Immature natural killer cell (primary cell): Measurements from ENCODE around the gene COL4A2. TPM values are rescaled to one million over a fixed set of nuclear protein-coding genes. Genes with fewer than 3 reads are reported as not detected.
"Not testable (repeated sequence)": the region's sequence is repeated elsewhere in the genome, so short reads cannot be mapped to it uniquely, and the experiment has no call there.

Source experiments
- DNase-seq, 3 donors: peaks; one replicate each; pipeline ENCODE4 v3.0.0; 2022; ENCODE audit warnings: mixed read lengths in 1 of 3
- H3K27ac Mint-ChIP-seq, 6 donors: one replicate each; pipeline ENCODE4 v1.8.0; 2020; ENCODE audit warnings: mixed read lengths in 6 of 6, mild to moderate bottlenecking in 5 of 6, inconsistent platforms in 4 of 6, moderate library complexity in 3 of 6
- H3K27me3 Mint-ChIP-seq, 3 donors: one replicate each; pipeline ENCODE4 v1.8.0; 2020 to 2021; ENCODE audit warnings: low read depth in 3 of 3, mild to moderate bottlenecking in 3 of 3, mixed read lengths in 3 of 3, moderate library complexity in 3 of 3, inconsistent platforms in 1 of 3
- H3K36me3 Mint-ChIP-seq, 3 donors: one replicate each; pipeline ENCODE4 v1.8.0; 2020; ENCODE audit warnings: mixed read lengths in 3 of 3, inconsistent platforms in 2 of 3, mild to moderate bottlenecking in 2 of 3
- H3K4me1 Mint-ChIP-seq, 2 donors: one replicate each; pipeline ENCODE4 v1.8.0; 2020; ENCODE audit warnings: inconsistent platforms in 2 of 2, mild to moderate bottlenecking in 2 of 2, mixed read lengths in 2 of 2, moderate library complexity in 1 of 2
- H3K4me3 Mint-ChIP-seq, 5 donors: one replicate each; pipeline ENCODE4 v1.8.0; 2020; ENCODE audit warnings: mild to moderate bottlenecking in 5 of 5, mixed read lengths in 5 of 5, inconsistent platforms in 3 of 5, moderate library complexity in 3 of 5
- H3K9me3 Mint-ChIP-seq, 6 donors: one replicate each; pipeline ENCODE4 v1.8.0; 2020; ENCODE audit warnings: mild to moderate bottlenecking in 6 of 6, mixed read lengths in 6 of 6, inconsistent platforms in 4 of 6, moderate library complexity in 3 of 6
- polyA plus RNA-seq, 3 donors: library from polyadenylated mRNA; unstranded; fragments of 300-500 nt; fragmentation: Illumina TruSeq; gene quantifications; one replicate each; pipeline ENCODE4 v1.2.3, GENCODE V29; 2021

The COL4A2 gene
- polyA plus RNA-seq, 3 donors from 2014 or later: not detected

- no peak overlapping the region for H3K27ac Mint-ChIP-seq
- peaks cover 14 to 28% of the 10 kb centered on the region in 2 donors for H3K4me1 Mint-ChIP-seq
- H3K9me3 Mint-ChIP-seq: no peaks in the 10 kb centered on the region
- peaks cover 2 to 7% (median 4%) of the 10 kb centered on the region in 3 donors for H3K27me3 Mint-ChIP-seq
- no peak for DNase-seq
- H3K4me3 Mint-ChIP-seq: no peak overlapping the region
- no peaks in the 10 kb centered on the region for H3K36me3 Mint-ChIP-seq
Observed at GRCh38 chr13:110522721-110523120, 215.6 kb downstream of the COL4A2 start.

DNA sequence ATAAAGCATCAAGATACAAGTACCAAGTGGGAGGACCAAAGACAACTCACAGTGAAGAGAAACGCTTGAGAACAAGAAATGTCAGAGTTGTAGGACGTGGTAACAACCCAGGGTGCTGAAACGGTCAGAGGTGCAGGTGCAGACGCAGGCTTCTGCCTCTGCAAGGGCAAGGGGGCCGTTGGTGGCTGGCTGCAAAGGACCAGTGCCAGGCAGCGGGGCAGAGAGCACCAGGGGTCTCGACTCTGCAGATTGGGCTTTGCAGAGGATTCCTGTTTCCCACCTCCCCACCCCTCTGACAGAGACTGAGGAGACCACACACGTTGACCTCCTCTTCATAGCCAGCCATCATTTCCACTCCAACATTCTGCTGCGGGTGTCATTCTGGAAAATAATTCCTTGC is 216.1 kb downstream of the COL4A2 start:
- Mint-ChIP-seq H3K27ac (no peak overlapping the region), H3K4me1 (peaks cover 14 to 28% of the 10 kb centered on the region in 2 donors), H3K9me3 (no peaks in the 10 kb centered on the region), H3K27me3 (peaks cover 2 to 7% (median 4%) of the 10 kb centered on the region in 3 donors), H3K36me3 (no peaks in the 10 kb centered on the region), H3K4me3 (no peak overlapping the region)
- no peak for DNase-seq

DNA sequence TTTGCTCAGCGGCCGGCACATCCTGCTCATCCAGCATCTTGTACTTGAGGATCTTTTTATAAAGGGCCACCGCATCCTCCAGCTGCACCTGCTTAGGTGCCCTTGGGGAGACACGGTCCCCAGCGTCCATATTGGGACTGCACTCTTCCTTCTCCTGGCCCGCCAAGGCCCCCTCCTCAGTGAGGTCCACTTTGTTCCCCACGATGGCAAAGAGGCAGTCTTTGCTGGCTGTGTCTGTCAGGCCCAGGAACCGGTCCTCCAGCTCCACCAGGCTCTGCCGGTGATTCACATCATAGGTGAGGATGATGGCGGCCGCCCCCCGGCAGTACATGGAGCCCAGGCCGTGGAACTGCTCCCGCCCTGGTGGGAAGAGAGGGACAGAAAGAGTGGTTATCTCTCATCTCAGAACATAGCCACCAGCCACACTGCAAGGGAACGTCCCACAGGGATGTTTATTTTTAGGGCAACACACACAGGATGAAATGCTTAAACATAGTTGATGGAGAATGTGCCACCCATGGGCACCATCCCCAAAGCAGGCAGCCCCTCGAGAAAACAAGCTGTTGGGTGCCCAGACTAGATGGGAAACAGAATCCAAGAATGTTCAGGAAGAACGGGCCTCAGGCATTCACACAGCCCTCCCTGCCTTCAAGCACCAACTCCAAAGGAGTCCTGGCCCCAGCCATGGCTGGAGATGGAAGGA is 216.9 kb downstream of the COL4A2 start:
- Mint-ChIP-seq H3K27me3 (peaks cover 2 to 7% (median 4%) of the 10 kb centered on the region in 3 donors), H3K9me3 (no peaks in the 10 kb centered on the region), H3K27ac (peak overlapping the region in 1 of 6 donors; percentile 16), H3K4me1 (peaks cover 14 to 28% of the 10 kb centered on the region in 2 donors), H3K36me3 (no peaks in the 10 kb centered on the region), H3K4me3 (peak overlapping the region in 1 of 5 donors; percentile 51)
- DNase-seq: no peak

- no peaks in the 10 kb centered on the region for H3K9me3 Mint-ChIP-seq
- H3K27ac Mint-ChIP-seq: peak overlapping the region in 1 of 6 donors; percentile 16
- peaks cover 2 to 7% (median 4%) of the 10 kb centered on the region in 3 donors for H3K27me3 Mint-ChIP-seq
- H3K36me3 Mint-ChIP-seq: no peaks in the 10 kb centered on the region
- DNase-seq: no peak
- peak overlapping the region in 2 of 5 donors; percentile 36 to 51 for H3K4me3 Mint-ChIP-seq
- H3K4me1 Mint-ChIP-seq: peaks cover 14 to 28% of the 10 kb centered on the region in 2 donors
Observed at GRCh38 chr13:110524541-110525257, 217.6 kb downstream of the COL4A2 start.

DNA sequence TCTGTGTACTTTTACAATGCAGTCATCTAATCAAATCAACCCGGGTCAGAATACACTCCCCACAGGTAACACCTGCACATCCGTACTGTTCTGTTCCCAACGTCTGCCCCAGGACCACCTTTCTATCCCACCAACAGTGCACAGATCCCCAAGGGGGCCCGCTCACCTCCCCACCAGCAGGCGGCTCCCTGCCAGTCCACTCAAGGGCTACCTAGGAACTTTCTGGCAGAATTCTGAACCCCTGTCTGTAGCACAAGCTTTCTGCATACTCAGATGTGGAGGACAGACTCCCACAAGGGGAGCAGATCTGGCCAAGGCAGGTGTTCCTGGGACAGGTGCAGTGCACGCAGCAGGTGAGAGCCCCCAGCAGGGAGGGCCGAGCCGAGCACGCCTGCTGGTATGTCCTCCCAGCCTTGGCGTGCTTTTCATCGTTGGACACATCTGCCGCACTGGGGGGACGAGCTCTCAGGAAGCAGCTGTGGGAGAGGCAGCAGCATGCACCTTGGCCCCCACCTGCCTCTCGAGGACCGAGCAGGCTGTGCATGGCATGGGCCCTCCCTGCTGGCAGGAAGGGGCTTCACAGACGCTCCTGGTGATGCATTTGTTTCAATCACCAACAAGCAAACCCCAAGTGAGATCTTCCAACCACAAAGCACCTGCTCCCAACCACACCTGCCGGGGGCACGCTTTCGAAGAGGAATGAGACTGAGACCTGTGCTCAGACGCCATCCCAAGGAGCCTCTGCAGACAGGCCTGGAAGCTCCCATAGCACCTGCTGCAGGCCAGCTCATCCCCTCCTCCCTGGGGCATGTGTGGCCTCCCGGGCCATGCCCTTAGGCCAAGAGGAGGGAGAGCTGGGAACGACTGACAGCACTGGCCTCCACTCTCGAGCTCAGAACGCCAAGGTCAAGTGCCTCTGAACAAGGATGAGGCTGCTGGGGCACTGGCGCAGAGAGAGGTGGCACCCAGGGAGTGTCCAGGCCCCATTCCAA is 218.5 kb downstream of the COL4A2 start:
- Mint-ChIP-seq H3K4me3 (peak overlapping the region in 1 of 5 donors; percentile 46), H3K9me3 (no peaks in the 10 kb centered on the region), H3K27ac (no peak overlapping the region), H3K4me1 (peaks cover 14 to 28% of the 10 kb centered on the region in 2 donors), H3K36me3 (no peaks in the 10 kb centered on the region), H3K27me3 (peaks cover 2 to 5% (median 4%) of the 10 kb centered on the region in 3 donors)
- no peak for DNase-seq

GRCh38 chr13:110528371-110528770 is 221.3 kb downstream of the COL4A2 start:
- DNase-seq: no peak
- H3K27me3 Mint-ChIP-seq: peaks cover 2 to 5% (median 5%) of the 10 kb centered on the region in 3 donors
- H3K9me3 Mint-ChIP-seq: no peaks in the 10 kb centered on the region
- H3K4me1 Mint-ChIP-seq: peaks cover 14 to 28% of the 10 kb centered on the region in 2 donors
- no peaks in the 10 kb centered on the region for H3K36me3 Mint-ChIP-seq
- H3K27ac Mint-ChIP-seq: no peak overlapping the region
- H3K4me3 Mint-ChIP-seq: no peak overlapping the region

DNA sequence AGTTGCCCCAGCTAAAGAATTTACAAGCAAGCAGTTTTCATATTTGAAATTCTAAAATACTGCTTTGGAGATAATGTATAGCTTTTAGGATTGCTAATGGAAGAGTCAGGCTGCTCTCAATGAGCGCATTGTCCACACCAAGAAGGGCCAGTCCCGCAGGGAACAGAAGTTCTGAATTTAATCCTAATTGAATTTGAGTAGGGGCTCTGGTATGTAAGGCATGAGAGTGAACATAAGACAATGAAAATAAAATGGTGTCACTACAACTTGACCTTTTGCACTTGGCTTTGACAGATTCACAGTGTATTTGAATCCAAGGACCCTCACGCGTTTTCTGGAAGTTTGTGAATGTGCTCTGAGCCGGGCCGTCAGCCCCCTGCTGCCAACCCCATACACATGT is 221.8 kb downstream of the COL4A2 start:
- H3K4me1 Mint-ChIP-seq: peaks cover 14 to 28% of the 10 kb centered on the region in 2 donors
- H3K9me3 Mint-ChIP-seq: no peaks in the 10 kb centered on the region
- H3K27me3 Mint-ChIP-seq: peaks cover 2 to 5% (median 5%) of the 10 kb centered on the region in 3 donors
- H3K27ac Mint-ChIP-seq: no peak overlapping the region
- no peaks in the 10 kb centered on the region for H3K36me3 Mint-ChIP-seq
- H3K4me3 Mint-ChIP-seq: no peak overlapping the region
- no peak for DNase-seq

- no peak overlapping the region for H3K4me3 Mint-ChIP-seq
- H3K27ac Mint-ChIP-seq: no peak overlapping the region
- H3K36me3 Mint-ChIP-seq: no peaks in the 10 kb centered on the region
- peaks cover 7 to 20% of the 10 kb centered on the region in 2 donors for H3K4me1 Mint-ChIP-seq
- no peak for DNase-seq
- peaks cover 0 to 5% (median 2%) of the 10 kb centered on the region in 3 donors for H3K27me3 Mint-ChIP-seq
- H3K9me3 Mint-ChIP-seq: no peaks in the 10 kb centered on the region
Observed at GRCh38 chr13:110529522-110530311, 222.6 kb downstream of the COL4A2 start.

DNA sequence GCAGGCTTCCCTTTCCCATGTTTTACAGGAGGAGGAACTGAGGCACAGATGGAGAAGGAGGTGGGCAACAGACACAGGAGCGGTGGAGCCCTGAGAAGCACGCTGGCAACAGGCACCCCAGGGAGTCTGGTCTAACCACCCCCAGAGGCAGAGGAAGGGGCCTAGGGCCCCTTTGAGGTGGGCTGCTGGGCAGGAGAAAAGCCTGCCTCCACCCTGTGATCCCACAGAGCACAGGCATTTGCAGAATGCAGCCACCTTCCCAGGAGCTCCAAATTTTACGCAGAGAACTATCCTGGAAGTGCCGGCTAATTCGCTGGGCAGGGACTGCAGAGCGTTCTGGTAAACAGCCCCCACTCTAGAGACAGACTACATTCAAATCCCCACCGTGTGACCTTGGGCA is 224.0 kb downstream of the COL4A2 start:
- peaks cover 0 to 6% of the 10 kb centered on the region in 2 donors for H3K4me1 Mint-ChIP-seq
- no peaks in the 10 kb centered on the region for H3K36me3 Mint-ChIP-seq
- H3K9me3 Mint-ChIP-seq: no peaks in the 10 kb centered on the region
- peak overlapping the region in 1 of 6 donors; percentile 34 for H3K27ac Mint-ChIP-seq
- peaks cover 0 to 2% (median 2%) of the 10 kb centered on the region in 3 donors for H3K27me3 Mint-ChIP-seq
- H3K4me3 Mint-ChIP-seq: no peak overlapping the region
- DNase-seq: no peak

GRCh38 chr13:110531671-110532083 is 224.6 kb downstream of the COL4A2 start:
- Mint-ChIP-seq H3K27ac (no peak overlapping the region), H3K4me3 (no peak overlapping the region)

GRCh38 chr13:110532258-110532657 is 225.2 kb downstream of the COL4A2 start:
- H3K27me3 Mint-ChIP-seq, H3K36me3 Mint-ChIP-seq, H3K27ac Mint-ChIP-seq, H3K4me3 Mint-ChIP-seq, DNase-seq, H3K4me1 Mint-ChIP-seq, H3K9me3 Mint-ChIP-seq: not testable (repeated sequence)

More at GRCh38 chr13:110531671-110532083, 224.6 kb downstream of the COL4A2 start:
- no peak for DNase-seq
- Mint-ChIP-seq H3K4me1 (peaks cover 0 to under 1% of the 10 kb centered on the region in 2 donors), H3K36me3 (no peaks in the 10 kb centered on the region), H3K27me3 (peaks cover 0 to 2% (median 2%) of the 10 kb centered on the region in 3 donors), H3K9me3 (no peaks in the 10 kb centered on the region)

- H3K36me3 Mint-ChIP-seq: no peaks in the 10 kb centered on the region
- DNase-seq: no peak
- H3K27me3 Mint-ChIP-seq: peaks cover 0 to 4% (median 2%) of the 10 kb centered on the region in 3 donors
- H3K4me3 Mint-ChIP-seq: no peak overlapping the region
- H3K4me1 Mint-ChIP-seq: no peaks in the 10 kb centered on the region
- no peak overlapping the region for H3K27ac Mint-ChIP-seq
- H3K9me3 Mint-ChIP-seq: no peaks in the 10 kb centered on the region
Observed at GRCh38 chr13:110533771-110534670, 226.9 kb downstream of the COL4A2 start.
